ENCODE measurements around the gene LHX8.

The LHX8 gene

DNA sequence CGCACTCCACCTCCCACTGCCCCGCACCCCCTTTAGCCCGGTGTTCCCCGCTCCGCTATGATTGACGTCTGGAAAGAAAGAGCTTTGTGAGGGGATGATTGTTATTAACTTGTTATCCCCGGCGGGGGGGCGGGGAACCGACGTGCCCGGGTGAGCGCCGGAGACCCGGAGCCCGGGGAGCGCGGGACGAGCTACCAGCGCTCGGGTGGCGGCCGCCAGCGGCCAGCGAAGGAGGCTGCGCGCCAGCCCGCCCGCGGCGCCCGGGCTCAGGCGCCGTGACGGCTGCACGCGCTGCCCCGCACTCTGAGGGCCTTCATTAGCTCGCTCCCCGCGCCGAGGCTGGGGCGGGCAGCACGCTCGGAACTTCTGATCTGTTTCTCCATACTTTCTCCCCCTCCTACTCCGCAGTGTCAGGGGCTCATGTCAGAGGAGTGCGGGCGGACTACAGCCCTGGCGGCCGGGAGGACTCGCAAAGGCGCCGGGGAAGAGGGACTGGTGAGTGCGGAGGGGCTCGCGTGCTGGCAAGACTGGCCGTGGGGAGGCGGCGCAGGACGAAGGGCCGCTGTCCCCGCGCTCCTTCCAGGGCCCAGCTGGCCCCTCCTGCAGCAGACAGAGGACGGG, 2.1 kb downstream of the LHX8 start:
- Histone ChIP-seq H3K9ac (ENCODE audit: low read length) (peak overlapping the region; percentile 96), H3K27ac (ENCODE audit: low read length) (peak overlapping the region; percentile 87; the same call in 1 of the 2 replicates), H3K79me2 (ENCODE audit: low read length) (peaks cover 90% of the 10 kb centered on the region), H3K4me1 (ENCODE audit: low read length) (no peaks in the 10 kb centered on the region), H3F3A (ENCODE audit: insufficient read depth, low read length) (peaks cover 31% of the 10 kb centered on the region), H3K4me2 (ENCODE audit: low read depth, low read length) (peak overlapping the region; percentile 77), H3K4me3 (ENCODE audit: low read length) (peak overlapping the region; percentile 90), H3K27me3 (replicated peaks; ENCODE audit: insufficient read depth, low read length) (no peaks in the 10 kb centered on the region), H3K9me2 (replicated peaks; ENCODE audit: insufficient read depth, low read length) (no peaks in the 10 kb centered on the region), H2AFZ (ENCODE audit: low read length) (peak overlapping the region; percentile 92), H3K9me3 (replicated peaks; ENCODE audit: insufficient read depth, low read length) (no peaks in the 10 kb centered on the region), H4K20me1 (ENCODE audit: insufficient read depth, low read length) (no peaks in the 10 kb centered on the region), H3K36me3 (replicated peaks; ENCODE audit: insufficient read depth, low read length) (no peaks in the 10 kb centered on the region)
- TF ChIP-seq CTCF (IDR thresholded peaks at IDR 0.05; ENCODE audit: low read length) (no peak), EZH2phosphoT487 (IDR thresholded peaks at IDR 0.05; ENCODE audit: low read length) (no peak), EZH2 (optimal IDR thresholded peaks at IDR 0.05; ENCODE audit: low read depth, low read length) (no peak)
- DNase-seq = peak; percentile 48

- Histone ChIP-seq H3K9me2 (replicated peaks; ENCODE audit: insufficient read depth, low read length) (no peaks in the 10 kb centered on the region), H3F3A (ENCODE audit: insufficient read depth, low read length) (peaks cover 31% of the 10 kb centered on the region), H3K36me3 (replicated peaks; ENCODE audit: insufficient read depth, low read length) (no peaks in the 10 kb centered on the region), H3K4me2 (ENCODE audit: low read depth, low read length) (peak overlapping the region; percentile 77; the same call in 1 of the 2 replicates), H4K20me1 (ENCODE audit: insufficient read depth, low read length) (no peaks in the 10 kb centered on the region), H3K27ac (ENCODE audit: low read length) (peak overlapping the region; percentile 87), H3K9ac (ENCODE audit: low read length) (peak overlapping the region; percentile 96), H3K27me3 (replicated peaks; ENCODE audit: insufficient read depth, low read length) (no peaks in the 10 kb centered on the region), H2AFZ (ENCODE audit: low read length) (no peak overlapping the region), H3K9me3 (replicated peaks; ENCODE audit: insufficient read depth, low read length) (no peaks in the 10 kb centered on the region), H3K4me1 (ENCODE audit: low read length) (no peaks in the 10 kb centered on the region), H3K79me2 (ENCODE audit: low read length) (peaks cover 89% of the 10 kb centered on the region), H3K4me3 (ENCODE audit: low read length) (peak overlapping the region; percentile 90)
- DNase-seq = no peak
- TF ChIP-seq EZH2phosphoT487 (IDR thresholded peaks at IDR 0.05; ENCODE audit: low read length) (no peak), CTCF (IDR thresholded peaks at IDR 0.05; ENCODE audit: low read length) (no peak), EZH2 (optimal IDR thresholded peaks at IDR 0.05; ENCODE audit: low read depth, low read length) (no peak)
Observed at GRCh38 chr1:75136921-75137641, 2.9 kb downstream of the LHX8 start.

GRCh38 chr1:75152092-75152491, 17.9 kb downstream of the LHX8 start:
- Histone ChIP-seq H3K27me3 (replicated peaks; ENCODE audit: insufficient read depth, low read length) (no peaks in the 10 kb centered on the region), H3K79me2 (ENCODE audit: low read length) (peaks cover 56% of the 10 kb centered on the region), H3K9me2 (replicated peaks; ENCODE audit: insufficient read depth, low read length) (no peaks in the 10 kb centered on the region), H3F3A (ENCODE audit: insufficient read depth, low read length) (no peaks in the 10 kb centered on the region), H2AFZ (ENCODE audit: low read length) (no peak overlapping the region), H3K9me3 (replicated peaks; ENCODE audit: insufficient read depth, low read length) (no peaks in the 10 kb centered on the region), H3K9ac (ENCODE audit: low read length) (no peak overlapping the region), H4K20me1 (ENCODE audit: insufficient read depth, low read length) (no peaks in the 10 kb centered on the region), H3K27ac (ENCODE audit: low read length) (no peak overlapping the region), H3K4me1 (ENCODE audit: low read length) (no peaks in the 10 kb centered on the region), H3K4me2 (ENCODE audit: low read depth, low read length) (no peak overlapping the region), H3K4me3 (ENCODE audit: low read length) (no peak overlapping the region), H3K36me3 (replicated peaks; ENCODE audit: insufficient read depth, low read length) (0 out of 2 replicates have a peak, but pooled peaks cover 6% of the 10 kb centered on the region)
- no peak for DNase-seq
- TF ChIP-seq EZH2 (optimal IDR thresholded peaks at IDR 0.05; ENCODE audit: low read depth, low read length) (no peak), EZH2phosphoT487 (IDR thresholded peaks at IDR 0.05; ENCODE audit: low read length) (no peak), CTCF (IDR thresholded peaks at IDR 0.05; ENCODE audit: low read length) (no peak)

Measured in MM.1S (cell line).